NCI-H1694 (cell line): Measurements from ENCODE around the gene ADCK1.
"Not testable (repeated sequence)": the region's sequence is repeated elsewhere in the genome, so short reads cannot be mapped to it uniquely, and the experiment has no call there.

ENCODE experiments used
- DNase-seq: peaks from one replicate; lab custom pipeline; 2025; lab: John Stamatoyannopoulos, UW

Gene ADCK1

DNA sequence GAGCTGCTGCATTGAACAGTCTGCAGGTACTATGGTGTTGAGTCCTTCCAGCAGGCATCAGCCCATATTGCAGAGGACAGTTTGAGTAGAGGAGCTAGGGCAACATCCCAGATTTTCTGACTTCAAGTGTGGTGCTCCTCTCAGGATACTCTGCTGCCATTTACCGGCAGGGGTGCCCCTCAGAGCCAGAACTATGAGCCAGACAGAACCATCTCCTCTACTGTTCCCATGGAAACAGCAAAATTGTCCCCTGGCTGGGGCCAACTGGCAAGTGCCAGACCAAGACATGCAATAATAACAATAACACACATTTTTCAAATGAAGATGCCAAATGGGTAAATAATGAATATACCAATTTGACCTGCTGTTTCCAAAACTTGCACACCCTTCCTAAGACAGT is 102.9 kb downstream of the ADCK1 start:
- DNase-seq, result no peak

GRCh38 chr14:77903221-77903620 is 103.3 kb downstream of the ADCK1 start:
- DNase-seq, result no peak

GRCh38 chr14:77903937-77904617 is 104.2 kb downstream of the ADCK1 start:
- no peak for DNase-seq

GRCh38 chr14:77906446-77906845 is 106.5 kb downstream of the ADCK1 start:
- no peak for DNase-seq

DNA sequence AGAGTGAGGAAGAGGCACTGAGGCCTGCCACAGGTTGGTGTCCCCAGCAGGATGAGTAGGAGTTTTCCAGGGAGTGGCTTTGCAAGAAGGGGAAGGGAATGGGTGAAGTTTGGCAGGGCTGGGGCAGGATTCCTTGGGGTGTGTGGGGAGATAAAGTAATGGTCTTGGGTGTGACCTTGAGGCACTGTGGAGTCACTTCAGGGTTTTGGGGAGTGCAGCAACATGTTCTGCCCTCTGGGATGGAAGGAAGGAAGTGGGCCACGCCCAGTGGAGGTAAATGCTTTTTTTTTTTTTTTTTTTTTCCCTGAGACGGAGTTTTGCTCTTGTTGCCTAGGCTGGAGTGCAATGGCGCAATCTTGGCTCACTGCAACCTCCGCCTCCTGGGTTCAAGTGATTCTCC is 108.9 kb downstream of the ADCK1 start:
- no peak for DNase-seq

DNA sequence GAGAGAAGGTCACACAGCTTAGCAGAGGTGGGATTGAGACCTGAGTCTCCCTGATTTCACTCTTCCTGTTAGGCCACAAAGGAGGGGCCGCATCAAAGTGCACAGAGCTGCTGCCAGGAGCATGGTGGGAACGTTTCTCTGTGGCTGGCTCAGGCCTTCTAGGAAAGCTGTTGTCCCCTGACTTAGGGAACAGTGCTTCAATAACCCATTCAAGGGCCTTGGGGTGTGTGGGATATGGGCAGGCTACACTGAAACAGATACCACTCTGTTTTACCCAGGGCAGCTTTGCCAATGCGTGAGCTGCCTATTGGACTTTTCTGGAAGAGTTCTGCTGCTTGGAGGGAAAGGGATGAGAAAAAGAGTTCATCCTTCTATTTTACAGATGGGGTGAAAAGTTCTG is 110.0 kb downstream of the ADCK1 start:
- no peak for DNase-seq

GRCh38 chr14:77910506-77910905 is 110.6 kb downstream of the ADCK1 start:
- DNase-seq, result no peak

DNA sequence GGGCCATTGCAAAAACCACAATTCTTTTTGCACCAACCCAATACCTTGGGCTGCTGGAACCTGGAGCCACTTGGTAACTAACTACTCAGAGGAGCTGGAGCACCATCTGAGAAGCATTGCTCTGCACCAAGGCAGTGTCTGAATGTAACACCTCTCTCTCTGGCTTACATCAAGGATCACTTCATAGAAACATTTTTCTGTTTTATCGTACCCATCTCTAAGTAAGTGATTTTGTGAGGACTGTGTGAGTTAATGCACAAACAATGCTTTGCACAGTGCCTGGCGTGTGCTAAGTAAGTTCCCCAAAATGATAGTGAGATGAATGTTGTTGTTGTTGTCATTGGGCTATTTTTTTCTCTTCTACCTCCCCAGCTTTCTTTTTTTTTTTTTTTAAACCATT is 111.4 kb downstream of the ADCK1 start:
- DNase-seq, result no peak

GRCh38 chr14:77912754-77913556 is 113.0 kb downstream of the ADCK1 start:
- no peak for DNase-seq

DNA sequence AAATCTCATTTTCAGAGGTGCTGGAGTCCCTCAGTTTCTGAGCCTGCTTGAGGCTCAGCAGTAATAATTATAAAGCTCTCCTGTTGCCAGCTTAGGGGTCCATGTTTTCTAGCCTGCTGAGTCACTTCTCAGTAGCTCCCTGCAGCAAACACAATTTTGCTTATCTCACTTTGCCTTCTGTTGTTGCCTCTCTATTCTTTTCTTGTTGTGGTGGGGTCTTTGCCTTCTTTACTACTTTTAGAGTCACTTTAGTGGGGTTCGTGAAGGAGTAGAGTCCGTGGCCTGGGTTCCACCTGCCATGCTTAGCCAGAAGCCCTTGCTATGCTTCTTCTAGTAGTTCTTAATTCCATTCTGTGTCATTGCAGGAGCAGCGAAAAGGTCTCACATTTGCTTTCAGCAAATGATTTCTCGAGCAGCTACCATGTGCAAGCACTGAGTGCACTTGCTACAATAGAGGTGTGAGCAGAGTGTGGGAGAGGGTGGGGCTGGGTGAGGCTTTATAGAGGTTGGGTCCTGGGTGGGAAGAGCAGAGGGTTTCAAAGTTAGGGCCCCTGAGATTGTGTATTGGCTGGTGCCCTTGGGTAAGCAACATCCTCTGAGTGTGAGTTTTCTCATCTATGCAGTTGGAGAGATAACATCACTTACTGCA is 114.3 kb downstream of the ADCK1 start:
- no peak for DNase-seq

DNA sequence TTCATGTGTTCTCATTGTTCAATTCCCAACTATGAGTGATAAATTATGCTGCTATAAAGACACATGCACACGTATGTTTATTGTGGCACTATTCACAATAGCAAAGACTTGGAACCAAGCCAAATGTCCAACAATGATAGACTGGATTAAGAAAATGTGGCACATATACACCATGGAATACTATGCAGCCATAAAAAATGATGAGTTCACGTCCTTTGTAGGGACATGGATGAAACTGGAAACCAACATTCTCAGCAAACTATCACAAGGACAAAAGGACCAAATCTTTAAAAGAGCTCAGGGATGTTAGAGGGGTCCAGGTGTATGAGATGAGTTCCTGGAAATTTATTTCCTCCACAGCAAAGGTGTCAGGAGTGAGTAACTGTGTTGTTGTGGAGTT is 115.5 kb downstream of the ADCK1 start:
- DNase-seq, result not testable (repeated sequence)

DNA sequence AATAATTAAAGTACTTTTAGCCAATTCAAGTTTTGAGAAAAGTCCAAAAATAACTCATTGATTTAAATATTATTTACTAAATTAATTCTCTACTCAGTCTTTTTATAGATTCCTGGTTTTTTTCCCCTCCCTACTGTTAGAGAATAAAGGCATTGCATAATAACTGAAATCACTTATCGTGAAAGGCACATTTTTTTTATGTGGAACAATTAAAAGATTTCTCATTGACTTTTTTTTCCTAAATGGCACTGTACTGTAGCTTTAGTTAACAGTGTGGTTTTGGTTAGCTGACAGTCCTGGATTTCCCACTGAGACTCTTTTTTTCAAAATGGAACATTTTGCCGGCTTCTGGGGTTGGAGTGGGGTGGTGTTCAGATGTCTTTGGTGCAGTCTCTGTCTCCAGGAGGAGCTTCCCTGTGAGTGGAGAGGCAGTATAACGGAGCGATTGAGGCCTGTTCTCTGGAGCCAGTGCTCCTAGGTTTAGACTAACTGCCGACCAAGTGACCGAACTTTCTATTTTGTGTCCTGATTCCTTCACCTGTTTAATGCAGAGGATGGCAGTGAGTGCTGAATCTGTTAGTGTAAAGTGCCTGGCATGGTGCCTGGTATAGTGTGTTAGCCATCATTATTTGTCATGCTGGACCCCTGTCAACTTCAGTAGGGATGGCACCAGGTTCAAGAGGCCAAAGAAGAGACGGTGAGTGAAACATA is 117.7 kb downstream of the ADCK1 start:
- DNase-seq, result no peak

DNA sequence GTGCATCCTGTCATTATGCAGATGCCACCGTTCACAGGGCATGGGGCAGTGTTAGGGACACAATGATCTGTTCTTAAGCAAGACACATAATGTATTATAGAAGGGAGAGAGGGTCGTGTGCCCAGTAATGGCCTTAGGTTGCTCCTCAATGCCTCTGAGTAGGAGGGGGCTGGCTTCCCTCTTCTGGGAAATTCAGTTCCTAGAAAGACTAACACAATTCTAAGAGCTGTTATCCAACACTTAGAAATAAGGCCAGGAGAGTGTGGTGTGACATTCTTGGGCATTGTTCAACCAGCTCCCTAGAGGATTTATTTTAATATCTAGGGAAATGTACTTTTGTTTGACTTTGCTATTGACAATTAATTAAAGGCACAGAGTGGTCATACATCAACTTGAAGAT is 118.5 kb downstream of the ADCK1 start:
- no peak for DNase-seq

- no peak for DNase-seq
Measured at GRCh38 chr14:77920312-77920711, 120.4 kb downstream of the ADCK1 start.

GRCh38 chr14:77921818-77922217 is 121.9 kb downstream of the ADCK1 start:
- no peak for DNase-seq

- no peak for DNase-seq
Measured at GRCh38 chr14:77923131-77923936, 123.4 kb downstream of the ADCK1 start.

DNA sequence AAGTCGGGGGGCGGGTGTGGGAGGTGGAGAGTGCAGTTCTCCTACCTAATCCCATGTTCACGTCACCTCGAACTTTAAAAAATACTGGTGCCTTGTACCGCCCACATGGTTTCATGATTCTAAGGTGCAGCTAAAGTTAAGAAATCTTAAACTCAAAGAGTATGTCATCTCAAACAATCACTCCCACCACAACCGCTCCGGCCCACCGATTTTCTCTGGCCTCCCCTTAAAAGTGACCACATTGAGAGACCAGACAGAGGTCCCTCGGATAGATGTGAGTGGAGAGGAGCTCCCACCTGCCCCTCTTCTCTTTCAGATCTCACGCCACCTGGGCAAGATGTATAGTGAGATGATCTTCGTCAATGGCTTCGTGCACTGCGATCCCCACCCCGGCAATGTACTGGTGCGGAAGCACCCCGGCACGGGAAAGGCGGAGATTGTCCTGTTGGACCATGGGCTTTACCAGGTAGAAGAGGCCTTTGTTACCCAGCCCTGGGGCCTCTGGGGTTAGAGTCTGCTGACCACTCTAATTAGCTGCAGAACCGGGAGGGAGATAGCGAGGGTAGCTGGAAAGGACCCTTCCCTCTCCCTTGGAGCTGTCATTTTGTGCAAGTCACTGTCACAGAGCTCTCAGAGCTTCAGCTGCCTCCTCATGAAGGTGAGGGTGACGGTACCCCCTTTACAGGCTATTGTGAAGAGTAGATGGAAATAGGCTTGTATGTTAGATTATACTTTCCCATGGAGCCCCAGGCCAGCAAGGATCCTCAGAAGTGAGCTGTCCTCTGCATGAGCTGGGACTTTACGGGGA is 124.4 kb downstream of the ADCK1 start:
- DNase-seq, result no peak

DNA sequence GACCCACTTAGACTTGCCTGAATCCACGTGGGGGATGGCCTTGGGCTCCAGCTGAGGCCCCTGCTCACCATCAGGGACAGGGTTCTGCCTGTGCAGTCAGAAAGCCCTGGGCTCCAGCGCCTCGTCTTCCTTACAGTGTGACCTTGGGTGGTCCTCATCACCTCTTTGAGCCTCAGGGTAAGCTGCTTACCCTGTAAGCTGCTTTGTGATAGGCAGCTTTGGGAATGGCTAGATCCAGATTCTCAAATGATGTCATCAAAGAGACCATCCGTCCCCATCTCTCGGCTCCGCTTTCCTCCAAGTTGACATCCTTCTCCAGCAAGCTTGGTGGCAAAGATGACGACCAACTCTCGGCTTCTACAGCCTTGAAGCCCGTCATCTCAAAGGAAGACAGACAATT is 127.0 kb downstream of the ADCK1 start:
- no peak for DNase-seq

GRCh38 chr14:77931441-77931840 is 131.5 kb downstream of the ADCK1 start:
- DNase-seq, result no peak

GRCh38 chr14:77936138-77936639 is 136.3 kb downstream of the ADCK1 start:
- DNase-seq, result no peak

- DNase-seq, result no peak
Measured at GRCh38 chr14:77947372-77947771, 147.5 kb downstream of the ADCK1 start.
